Mesothelial cell of epicardium (in vitro differentiated cells): Measurements from ENCODE around the gene COL4A1. TPM values are rescaled to one million over a fixed set of nuclear protein-coding genes. Genes with fewer than 3 reads are reported as not detected.

Experiments used
- DNase-seq, 2 experiments: peaks; one replicate each; pipeline ENCODE4 v3.0.0; 2021; ENCODE audit warnings: low spot score in 2 of 2; ENCODE audit not compliant: unreplicated experiment in 2 of 2
- H3K27ac Mint-ChIP-seq: 2 replicates; pipeline ENCODE4 v1.8.0; 2021; ENCODE audit warnings: mixed read lengths
- H3K27me3 Mint-ChIP-seq: 2 replicates; pipeline ENCODE4 v1.8.0; 2021; ENCODE audit warnings: low read depth, mixed read lengths
- H3K36me3 Mint-ChIP-seq: 2 replicates; pipeline ENCODE4 v1.8.0; 2021; ENCODE audit warnings: mixed read lengths
- H3K4me1 Mint-ChIP-seq: 2 replicates; pipeline ENCODE4 v1.8.0; 2021; ENCODE audit warnings: mixed read lengths
- H3K4me3 Mint-ChIP-seq: 2 replicates; pipeline ENCODE4 v1.8.0; 2021; ENCODE audit warnings: mild to moderate bottlenecking, moderate library complexity, mixed read lengths
- H3K9me3 Mint-ChIP-seq: 2 replicates; pipeline ENCODE4 v1.8.0; 2021; ENCODE audit warnings: mixed read lengths
- total RNA-seq: library from RNA; stranded (reverse); gene quantifications from 3 replicates; pipeline ENCODE4 v1.2.1, GENCODE V29; 2021
- TF ChIP-seq, protein P1 (sequence below): fragments of 200-600 bp; sonication (generic); IDR thresholded peaks from one replicate; pipeline ENCODE4 v1.5.0; 2021; ENCODE audit warnings: antibody characterized with exemption; ENCODE audit not compliant: unreplicated experiment

The COL4A1 gene
- total RNA-seq, 1 donor from 2014 or later: 362 TPM

DNA sequence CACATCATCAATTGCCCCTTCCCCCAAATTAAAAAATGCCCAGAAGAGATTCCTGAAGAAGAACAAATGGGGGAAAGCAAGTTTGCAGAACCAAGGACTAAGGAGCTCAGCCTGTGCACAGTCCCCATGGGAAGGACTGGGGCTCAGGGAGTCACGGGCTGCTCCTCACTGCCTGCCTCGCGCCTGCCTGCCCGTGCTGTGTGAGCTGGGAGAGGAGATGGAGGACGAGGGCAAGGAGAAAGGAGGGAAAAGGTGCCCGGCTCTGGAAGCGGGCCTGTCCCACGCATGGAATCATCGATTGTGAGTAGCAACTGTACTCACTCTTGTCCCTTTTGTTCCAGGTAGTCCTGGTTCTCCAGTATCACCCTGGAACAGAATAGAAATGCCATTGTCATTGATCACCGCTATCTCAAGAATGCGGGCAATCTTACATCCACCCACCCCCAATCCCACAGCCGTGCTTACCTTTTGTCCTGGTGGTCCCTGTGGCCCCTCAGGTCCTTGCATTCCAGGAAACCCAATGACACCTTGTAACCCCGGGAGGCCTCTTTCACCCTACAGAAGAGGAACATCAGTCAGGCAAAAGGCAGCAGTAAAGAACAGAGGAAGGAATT lies 93.4 kb downstream of the COL4A1 start:
- Mint-ChIP-seq H3K36me3 (peaks cover 16% of the 10 kb centered on the region), H3K27ac (no peak overlapping the region)

GRCh38 chr13:110212529-110212928 lies 94.4 kb downstream of the COL4A1 start:
- no peak overlapping the region for H3K27ac Mint-ChIP-seq
- TF ChIP-seq, protein P1, sequence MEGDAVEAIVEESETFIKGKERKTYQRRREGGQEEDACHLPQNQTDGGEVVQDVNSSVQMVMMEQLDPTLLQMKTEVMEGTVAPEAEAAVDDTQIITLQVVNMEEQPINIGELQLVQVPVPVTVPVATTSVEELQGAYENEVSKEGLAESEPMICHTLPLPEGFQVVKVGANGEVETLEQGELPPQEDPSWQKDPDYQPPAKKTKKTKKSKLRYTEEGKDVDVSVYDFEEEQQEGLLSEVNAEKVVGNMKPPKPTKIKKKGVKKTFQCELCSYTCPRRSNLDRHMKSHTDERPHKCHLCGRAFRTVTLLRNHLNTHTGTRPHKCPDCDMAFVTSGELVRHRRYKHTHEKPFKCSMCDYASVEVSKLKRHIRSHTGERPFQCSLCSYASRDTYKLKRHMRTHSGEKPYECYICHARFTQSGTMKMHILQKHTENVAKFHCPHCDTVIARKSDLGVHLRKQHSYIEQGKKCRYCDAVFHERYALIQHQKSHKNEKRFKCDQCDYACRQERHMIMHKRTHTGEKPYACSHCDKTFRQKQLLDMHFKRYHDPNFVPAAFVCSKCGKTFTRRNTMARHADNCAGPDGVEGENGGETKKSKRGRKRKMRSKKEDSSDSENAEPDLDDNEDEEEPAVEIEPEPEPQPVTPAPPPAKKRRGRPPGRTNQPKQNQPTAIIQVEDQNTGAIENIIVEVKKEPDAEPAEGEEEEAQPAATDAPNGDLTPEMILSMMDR: no peak
- peaks cover 16% of the 10 kb centered on the region for H3K4me1 Mint-ChIP-seq
- no peaks in the 10 kb centered on the region for H3K27me3 Mint-ChIP-seq
- H3K36me3 Mint-ChIP-seq: peaks cover 23% of the 10 kb centered on the region
- no peak for DNase-seq
- H3K9me3 Mint-ChIP-seq: no peaks in the 10 kb centered on the region
- no peak overlapping the region for H3K4me3 Mint-ChIP-seq

More for the DNA sequence above, 93.4 kb downstream of the COL4A1 start:
- TF ChIP-seq, protein P1: no peak
- H3K27me3 Mint-ChIP-seq: no peaks in the 10 kb centered on the region
- H3K4me3 Mint-ChIP-seq: no peak overlapping the region
- no peaks in the 10 kb centered on the region for H3K9me3 Mint-ChIP-seq
- H3K4me1 Mint-ChIP-seq: peaks cover 25% of the 10 kb centered on the region
- no peak for DNase-seq

- H3K4me1 Mint-ChIP-seq: peaks cover 8% of the 10 kb centered on the region
- no peaks in the 10 kb centered on the region for H3K9me3 Mint-ChIP-seq
- no peaks in the 10 kb centered on the region for H3K27me3 Mint-ChIP-seq
- H3K36me3 Mint-ChIP-seq: peaks cover 29% of the 10 kb centered on the region
- TF ChIP-seq, protein P1: no peak
- H3K27ac Mint-ChIP-seq: no peak overlapping the region
- no peak overlapping the region for H3K4me3 Mint-ChIP-seq
- DNase-seq: no peak
Observed at GRCh38 chr13:110211735-110212134, 95.2 kb downstream of the COL4A1 start.

- TF ChIP-seq, protein P1: no peak
- Mint-ChIP-seq H3K36me3 (peaks cover 29% of the 10 kb centered on the region), H3K4me1 (peaks cover 6% of the 10 kb centered on the region), H3K27ac (no peak overlapping the region), H3K9me3 (no peaks in the 10 kb centered on the region), H3K27me3 (no peaks in the 10 kb centered on the region), H3K4me3 (no peak overlapping the region)
- DNase-seq: no peak
Observed at GRCh38 chr13:110211046-110211445, 95.9 kb downstream of the COL4A1 start.

DNA sequence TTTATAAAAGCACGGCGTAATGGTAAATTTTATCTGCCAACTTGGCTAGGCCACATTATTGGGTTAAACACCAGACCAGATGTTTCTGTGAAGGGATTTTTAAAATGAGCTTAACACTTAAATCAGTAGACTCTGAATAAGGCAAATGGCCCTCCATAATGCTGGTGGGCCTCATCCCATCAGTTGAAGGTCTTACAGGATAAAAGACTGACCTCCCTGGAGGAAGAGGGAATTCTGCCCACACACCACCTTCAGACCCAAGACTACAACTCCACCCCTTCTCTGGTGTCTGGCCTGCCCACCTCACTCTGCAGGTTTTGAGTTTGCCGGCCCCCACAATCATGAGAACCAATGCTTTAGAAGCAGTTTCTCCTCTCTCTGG lies 96.4 kb downstream of the COL4A1 start:
- H3K4me3 Mint-ChIP-seq: no peak overlapping the region
- TF ChIP-seq, protein P1: no peak
- no peak overlapping the region for H3K27ac Mint-ChIP-seq
- DNase-seq: no peak
- H3K4me1 Mint-ChIP-seq: peaks cover 6% of the 10 kb centered on the region
- no peaks in the 10 kb centered on the region for H3K9me3 Mint-ChIP-seq
- peaks cover 29% of the 10 kb centered on the region for H3K36me3 Mint-ChIP-seq
- H3K27me3 Mint-ChIP-seq: no peaks in the 10 kb centered on the region
